HG03060 (cell line): ENCODE results near the gene ADAMTS2.

ENCODE experiments used
- ATAC-seq: cut with Tn5 transposase; IDR thresholded peaks from one replicate; pipeline ENCODE4 v1.9.1; 2021; ENCODE audit warnings: low read depth, moderate number of reproducible peaks; ENCODE audit not compliant: unreplicated experiment

ADAMTS2 gene

GRCh38 chr5:179373101-179373934, 28.1 kb upstream of the ADAMTS2 start:
- no peak for ATAC-seq

GRCh38 chr5:179371681-179372680, 26.7 kb upstream of the ADAMTS2 start:
- no peak for ATAC-seq

- no peak for ATAC-seq
Observed at GRCh38 chr5:179371121-179371510, 25.9 kb upstream of the ADAMTS2 start.

GRCh38 chr5:179370490-179371120, 25.3 kb upstream of the ADAMTS2 start:
- no peak for ATAC-seq

- no peak for ATAC-seq
Observed at GRCh38 chr5:179369530-179369884, 24.2 kb upstream of the ADAMTS2 start.

- ATAC-seq: no peak
Observed at GRCh38 chr5:179368806-179369529, 23.7 kb upstream of the ADAMTS2 start.

- ATAC-seq: no peak
Observed at GRCh38 chr5:179368126-179368805, 23.0 kb upstream of the ADAMTS2 start.

GRCh38 chr5:179367491-179367890, 22.2 kb upstream of the ADAMTS2 start:
- no peak for ATAC-seq

GRCh38 chr5:179362355-179362754, 17.1 kb upstream of the ADAMTS2 start:
- no peak for ATAC-seq

GRCh38 chr5:179361037-179361603, 15.9 kb upstream of the ADAMTS2 start:
- no peak for ATAC-seq

- ATAC-seq: no peak
Observed at GRCh38 chr5:179357031-179357430, 11.8 kb upstream of the ADAMTS2 start.

- ATAC-seq: no peak
Observed at GRCh38 chr5:179355976-179356974, 11.0 kb upstream of the ADAMTS2 start.

GRCh38 chr5:179354305-179354882, 9.1 kb upstream of the ADAMTS2 start:
- ATAC-seq: no peak

- ATAC-seq: no peak
Observed at GRCh38 chr5:179348843-179349242, 3.6 kb upstream of the ADAMTS2 start.

GRCh38 chr5:179348011-179348530, 2.8 kb upstream of the ADAMTS2 start:
- no peak for ATAC-seq

- no peak for ATAC-seq
Observed at GRCh38 chr5:179347581-179347980, 2.3 kb upstream of the ADAMTS2 start.

GRCh38 chr5:179346875-179347274, 1.6 kb upstream of the ADAMTS2 start:
- no peak for ATAC-seq

- ATAC-seq: no peak
Observed at GRCh38 chr5:179346401-179346800, 1.1 kb upstream of the ADAMTS2 start.
